Chondrocyte (in vitro differentiated cells): ENCODE results near the gene HNRNPL. TPM values are rescaled to one million over a fixed set of nuclear protein-coding genes. Genes with fewer than 3 reads are reported as not detected.

ENCODE experiments used
- DNase-seq: peaks from one replicate; pipeline ENCODE4 v3.0.0; 2021; ENCODE audit warnings: mixed read lengths, low spot score
- H3K27ac Mint-ChIP-seq: one replicate; pipeline ENCODE4 v1.8.0; 2021; ENCODE audit warnings: mild to moderate bottlenecking, moderate library complexity, mixed read lengths; ENCODE audit not compliant: unreplicated experiment
- H3K27me3 Mint-ChIP-seq: 2 replicates; pipeline ENCODE4 v1.8.0; 2021; ENCODE audit warnings: low read depth, mixed read lengths
- H3K36me3 Mint-ChIP-seq: 2 replicates; pipeline ENCODE4 v1.8.0; 2021; ENCODE audit warnings: low read depth, mixed read lengths
- H3K4me1 Mint-ChIP-seq: 2 replicates; pipeline ENCODE4 v1.8.0; 2021; ENCODE audit warnings: low read depth, mild to moderate bottlenecking, mixed read lengths
- H3K4me3 Mint-ChIP-seq: one replicate; pipeline ENCODE4 v1.8.0; 2021; ENCODE audit warnings: mild to moderate bottlenecking, moderate library complexity, mixed read lengths; ENCODE audit not compliant: unreplicated experiment
- H3K9me3 Mint-ChIP-seq: 2 replicates; pipeline ENCODE4 v1.8.0; 2021; ENCODE audit warnings: low read depth, mixed read lengths
- CTCF ChIP-seq: fragments of 200-600 bp; sonication (generic); IDR thresholded peaks from 2 replicates; pipeline ENCODE4 v1.5.0; 2021; ENCODE audit warnings: antibody characterized with exemption, mild to moderate bottlenecking, moderate library complexity
- long read RNA-seq: library from polyadenylated mRNA; stranded (forward); transcript quantifications from one replicate; pipeline ENCODE4 v2.0.0, GENCODE V29; 2021
- total RNA-seq: library from RNA; stranded (reverse); gene quantifications from 3 replicates; pipeline ENCODE4 v1.2.1, GENCODE V29; 2021

Gene HNRNPL
- total RNA-seq: 214 to 255 TPM (median 222 TPM) in 3 replicates
- long read RNA-seq, transcript HNRNPL-210 (13 exons, 1,633 nt): minor isoform, 7 of 110 reads
- long read RNA-seq, transcript HNRNPL-201 (13 exons, 2,471 nt): major isoform, 72 of 110 reads
- long read RNA-seq, partial matches to known transcripts: 14 of 110 reads
- long read RNA-seq, other reads (novel, unspliced or antisense): 11 of 110 reads

GRCh38 chr19:38849860-38850435, at the start of gene HNRNPL:
TSS of gene HNRNPL (minus strand) at chr19:38849986. CDS start at chr19:38849966, 20 bp downstream.
- peaks cover 13% of the 10 kb centered on the region for H3K36me3 Mint-ChIP-seq
- peak; percentile 76 for TF ChIP-seq CTCF
- peak within 1 kb of the TSS; percentile 99 for H3K27ac Mint-ChIP-seq
- DNase-seq: peak; percentile 99
- H3K9me3 Mint-ChIP-seq: no peaks in the 10 kb centered on the region
- H3K4me1 Mint-ChIP-seq: peaks cover 44% of the 10 kb centered on the region
- H3K27me3 Mint-ChIP-seq: no peaks in the 10 kb centered on the region
- peak within 1 kb of the TSS; percentile 89 for H3K4me3 Mint-ChIP-seq

GRCh38 chr19:38898788-38899446, 49.1 kb upstream of the HNRNPL start:
- H3K27ac Mint-ChIP-seq: peak overlapping the region; percentile 98
- no peak for DNase-seq
- H3K4me1 Mint-ChIP-seq: peaks cover 26% of the 10 kb centered on the region
- no peaks in the 10 kb centered on the region for H3K27me3 Mint-ChIP-seq
- no peaks in the 10 kb centered on the region for H3K36me3 Mint-ChIP-seq
- peak overlapping the region; percentile 96 for H3K4me3 Mint-ChIP-seq
- TF ChIP-seq CTCF: no peak
- no peaks in the 10 kb centered on the region for H3K9me3 Mint-ChIP-seq

GRCh38 chr19:38894968-38895367, 45.2 kb upstream of the HNRNPL start:
- H3K36me3 Mint-ChIP-seq: peaks cover 3% of the 10 kb centered on the region
- no peaks in the 10 kb centered on the region for H3K27me3 Mint-ChIP-seq
- peaks cover 17% of the 10 kb centered on the region for H3K4me1 Mint-ChIP-seq
- no peak overlapping the region for H3K4me3 Mint-ChIP-seq
- H3K9me3 Mint-ChIP-seq: no peaks in the 10 kb centered on the region
- TF ChIP-seq CTCF: no peak
- no peak overlapping the region for H3K27ac Mint-ChIP-seq
- DNase-seq: peak; percentile 92

GRCh38 chr19:38893341-38893771, 43.6 kb upstream of the HNRNPL start:
- Mint-ChIP-seq H3K9me3 (no peaks in the 10 kb centered on the region), H3K27ac (no peak overlapping the region), H3K4me1 (peaks cover 10% of the 10 kb centered on the region), H3K27me3 (no peaks in the 10 kb centered on the region), H3K4me3 (no peak overlapping the region), H3K36me3 (peaks cover 9% of the 10 kb centered on the region)
- no peak for DNase-seq
- no peak for TF ChIP-seq CTCF

- Mint-ChIP-seq H3K4me1 (peaks cover 5% of the 10 kb centered on the region), H3K36me3 (peaks cover 9% of the 10 kb centered on the region), H3K9me3 (no peaks in the 10 kb centered on the region), H3K4me3 (no peak overlapping the region), H3K27ac (no peak overlapping the region), H3K27me3 (no peaks in the 10 kb centered on the region)
- no peak for DNase-seq
- TF ChIP-seq CTCF: no peak
These were observed 43.1 kb upstream of the HNRNPL start for GRCh38 chr19:38892841-38893240.
